Mesendoderm (in vitro differentiated cells): ENCODE results near the gene TGFBR3.

Experiments used
- DNase-seq: peaks from one replicate; pipeline ENCODE4 v3.0.0; 2013
- H2AK5ac ChIP-seq: 2 replicates; pipeline ENCODE4 v1.6.1; 2013; ENCODE audit warnings: low read length, inconsistent platforms
- H2BK120ac ChIP-seq: 2 replicates; pipeline ENCODE4 v1.6.1; 2013; ENCODE audit warnings: low read depth, mild to moderate bottlenecking, low read length, moderate library complexity, mixed read lengths
- H2BK15ac ChIP-seq: replicated peaks from 2 replicates; pipeline ENCODE4 v1.6.1; 2013; ENCODE audit warnings: low read depth, mild to moderate bottlenecking, moderate library complexity
- H2BK5ac ChIP-seq: 2 replicates; pipeline ENCODE4 v1.6.1; 2013; ENCODE audit warnings: low read length, inconsistent platforms
- H3K18ac ChIP-seq: 2 replicates; pipeline ENCODE4 v1.6.1; 2013; ENCODE audit warnings: mild to moderate bottlenecking, low read length, mixed read lengths
- H3K23ac ChIP-seq: one replicate; pipeline ENCODE4 v1.6.1; 2013; ENCODE audit warnings: low read length
- H3K27ac ChIP-seq: 2 replicates; pipeline ENCODE4 v1.5.1; 2013; ENCODE audit warnings: low read depth, mild to moderate bottlenecking, inconsistent platforms, low read length, moderate library complexity
- H3K27me3 ChIP-seq: 2 replicates; pipeline ENCODE4 v1.6.1; 2013; ENCODE audit warnings: low read length, control low read depth, mild to moderate bottlenecking, inconsistent platforms; ENCODE audit not compliant: insufficient read depth, poor library complexity
- H3K36me3 ChIP-seq: 2 replicates; pipeline ENCODE4 v1.6.1; 2013; ENCODE audit warnings: low read length, inconsistent platforms; ENCODE audit not compliant: control insufficient read depth, insufficient read depth
- H3K4ac ChIP-seq: one replicate; pipeline ENCODE4 v1.6.1; 2013; ENCODE audit warnings: low read depth, mild to moderate bottlenecking, low read length, moderate library complexity
- H3K4me1 ChIP-seq: 2 replicates; pipeline ENCODE4 v1.6.1; 2013; ENCODE audit warnings: low read depth, low read length, inconsistent platforms; ENCODE audit not compliant: control insufficient read depth
- H3K4me2 ChIP-seq: 2 replicates; pipeline ENCODE4 v1.6.1; 2013; ENCODE audit warnings: low read length
- H3K4me3 ChIP-seq: 2 replicates; pipeline ENCODE4 v1.5.1; 2013; ENCODE audit warnings: mild to moderate bottlenecking, low read length
- H3K56ac ChIP-seq: one replicate; pipeline ENCODE4 v1.6.1; 2013; ENCODE audit warnings: low read length
- H3K79me1 ChIP-seq: 2 replicates; pipeline ENCODE4 v1.6.1; 2013; ENCODE audit warnings: low read length, inconsistent platforms
- H3K79me2 ChIP-seq: 2 replicates; pipeline ENCODE4 v1.6.1; 2013; ENCODE audit warnings: mild to moderate bottlenecking, low read length; ENCODE audit not compliant: control insufficient read depth, insufficient read depth
- H3K9ac ChIP-seq: 2 replicates; pipeline ENCODE4 v1.6.1; 2013; ENCODE audit warnings: low read length, inconsistent platforms
- H4K5ac ChIP-seq: one replicate; pipeline ENCODE4 v1.6.1; 2013; ENCODE audit warnings: low read length
- H4K8ac ChIP-seq: one replicate; pipeline ENCODE4 v1.6.1; 2013; ENCODE audit warnings: low read depth, mild to moderate bottlenecking, control low read depth, low read length, moderate library complexity
- WGBS: extraction: QIAGEN DNeasy Blood & Tissue Kit; methylation state at CpG from one replicate; pipeline ENCODE4 v1.1.7; 2013; ENCODE audit warnings: low lambda C conversion rate, missing lambda C conversion rate; ENCODE audit not compliant: insufficient coverage; ENCODE audit errors: extremely low coverage; 5-methylcytosine and 5-hydroxymethylcytosine counted together

TGFBR3 gene

GRCh38 chr1:91741906-91742305 is 144.0 kb downstream of the TGFBR3 start:
- H3K27ac ChIP-seq: no peak overlapping the region

GRCh38 chr1:91741301-91741700 is 144.7 kb downstream of the TGFBR3 start:
- no peaks in the 10 kb centered on the region for H3K79me2 ChIP-seq
- H3K27ac ChIP-seq: no peak overlapping the region
- H3K9ac ChIP-seq: no peak overlapping the region
- no peak overlapping the region for H3K18ac ChIP-seq
- H3K56ac ChIP-seq: no peak overlapping the region
- H2BK120ac ChIP-seq: no peak overlapping the region
- H3K23ac ChIP-seq: no peak overlapping the region
- no peak overlapping the region for H4K8ac ChIP-seq
- no peaks in the 10 kb centered on the region for H3K79me1 ChIP-seq
- peak; percentile 37 for DNase-seq
- no CpG with 5 or more reads among the region's 5 CpGs for WGBS
- no peak overlapping the region for H3K4me3 ChIP-seq
- no peaks in the 10 kb centered on the region for H3K4me1 ChIP-seq
- no peak overlapping the region for H3K4ac ChIP-seq
- no peak overlapping the region for H2BK15ac ChIP-seq
- H3K36me3 ChIP-seq: no peaks in the 10 kb centered on the region
- H4K5ac ChIP-seq: no peak overlapping the region
- H3K27me3 ChIP-seq: no peaks in the 10 kb centered on the region
- no peak overlapping the region for H3K4me2 ChIP-seq
- no peak overlapping the region for H2AK5ac ChIP-seq
- H2BK5ac ChIP-seq: no peak overlapping the region

More at GRCh38 chr1:91741906-91742305, 144.0 kb downstream of the TGFBR3 start:
- Histone ChIP-seq H3K79me1 (no peaks in the 10 kb centered on the region), H3K56ac (no peak overlapping the region), H3K27me3 (no peaks in the 10 kb centered on the region), H3K79me2 (no peaks in the 10 kb centered on the region), H3K18ac (no peak overlapping the region), H4K8ac (no peak overlapping the region), H2BK5ac (no peak overlapping the region), H2BK120ac (no peak overlapping the region), H3K36me3 (no peaks in the 10 kb centered on the region), H3K9ac (no peak overlapping the region), H4K5ac (no peak overlapping the region), H3K4me3 (no peak overlapping the region), H3K23ac (no peak overlapping the region), H3K4me2 (no peak overlapping the region), H2AK5ac (no peak overlapping the region), H3K4me1 (no peaks in the 10 kb centered on the region), H2BK15ac (no peak overlapping the region), H3K4ac (no peak overlapping the region)
- DNase-seq: no peak
- no CpG with 5 or more reads among the region's 6 CpGs for WGBS

- WGBS: no CpG with 5 or more reads among the region's 4 CpGs
- no peak overlapping the region for H3K4ac ChIP-seq
- no peaks in the 10 kb centered on the region for H3K27me3 ChIP-seq
Observed at GRCh38 chr1:91737650-91738049, 148.3 kb downstream of the TGFBR3 start.

GRCh38 chr1:91736715-91737615 is 149.0 kb downstream of the TGFBR3 start:
- Histone ChIP-seq H3K56ac (no peak overlapping the region), H3K79me1 (no peaks in the 10 kb centered on the region), H2BK15ac (peak overlapping the region; percentile 23), H3K4ac (peak overlapping the region; percentile 85), H3K36me3 (no peaks in the 10 kb centered on the region), H2AK5ac (no peak overlapping the region), H3K23ac (no peak overlapping the region), H3K18ac (no peak overlapping the region), H3K4me1 (no peaks in the 10 kb centered on the region), H2BK5ac (no peak overlapping the region), H3K27me3 (no peaks in the 10 kb centered on the region), H4K8ac (no peak overlapping the region), H4K5ac (no peak overlapping the region), H3K79me2 (no peaks in the 10 kb centered on the region), H3K9ac (no peak overlapping the region), H3K27ac (peak overlapping the region; percentile 1), H2BK120ac (no peak overlapping the region), H3K4me3 (no peak overlapping the region), H3K4me2 (no peak overlapping the region)
- DNase-seq: peak; percentile 97
- no CpG with 5 or more reads among the region's 13 CpGs for WGBS

More at GRCh38 chr1:91737650-91738049, 148.3 kb downstream of the TGFBR3 start:
- H2BK15ac ChIP-seq: no peak overlapping the region
- no peak overlapping the region for H3K4me3 ChIP-seq
- H2BK120ac ChIP-seq: no peak overlapping the region
- no peak overlapping the region for H2BK5ac ChIP-seq
- H3K36me3 ChIP-seq: no peaks in the 10 kb centered on the region
- H3K4me2 ChIP-seq: no peak overlapping the region
- H4K8ac ChIP-seq: no peak overlapping the region
- no peak overlapping the region for H3K56ac ChIP-seq
- no peak overlapping the region for H3K18ac ChIP-seq
- H4K5ac ChIP-seq: no peak overlapping the region
- H3K79me1 ChIP-seq: no peaks in the 10 kb centered on the region
- no peak overlapping the region for H2AK5ac ChIP-seq
- no peak overlapping the region for H3K9ac ChIP-seq
- no peak for DNase-seq
- H3K4me1 ChIP-seq: no peaks in the 10 kb centered on the region
- no peaks in the 10 kb centered on the region for H3K79me2 ChIP-seq
- H3K27ac ChIP-seq: no peak overlapping the region
- H3K23ac ChIP-seq: no peak overlapping the region

GRCh38 chr1:91736146-91736714 is 149.7 kb downstream of the TGFBR3 start:
- H3K23ac ChIP-seq: no peak overlapping the region
- no peaks in the 10 kb centered on the region for H3K27me3 ChIP-seq
- no peak overlapping the region for H4K8ac ChIP-seq
- H4K5ac ChIP-seq: no peak overlapping the region
- H2BK5ac ChIP-seq: no peak overlapping the region
- no peak for DNase-seq
- no peak overlapping the region for H3K9ac ChIP-seq
- no peak overlapping the region for H3K4ac ChIP-seq
- no peaks in the 10 kb centered on the region for H3K79me1 ChIP-seq
- H2AK5ac ChIP-seq: no peak overlapping the region
- no peak overlapping the region for H3K4me2 ChIP-seq
- H3K4me1 ChIP-seq: no peaks in the 10 kb centered on the region
- no peak overlapping the region for H2BK120ac ChIP-seq
- H3K56ac ChIP-seq: no peak overlapping the region
- H3K4me3 ChIP-seq: no peak overlapping the region
- H3K36me3 ChIP-seq: no peaks in the 10 kb centered on the region
- WGBS: no CpG with 5 or more reads among the region's 8 CpGs
- no peaks in the 10 kb centered on the region for H3K79me2 ChIP-seq
- H3K27ac ChIP-seq: no peak overlapping the region
- no peak overlapping the region for H2BK15ac ChIP-seq
- H3K18ac ChIP-seq: no peak overlapping the region
